Activated T-cell treated with anti-CD3 and anti-CD28 coated beads for 24 hours (primary cell): ENCODE data around the gene ZCCHC8.
"Not testable (repeated sequence)": the region's sequence is repeated elsewhere in the genome, so short reads cannot be mapped to it uniquely, and the experiment has no call there.

ENCODE experiments used
- DNase-seq: peaks from one replicate; pipeline ENCODE4 v3.0.0-alpha.2; 2020; ENCODE audit warnings: low read depth

Gene ZCCHC8

DNA sequence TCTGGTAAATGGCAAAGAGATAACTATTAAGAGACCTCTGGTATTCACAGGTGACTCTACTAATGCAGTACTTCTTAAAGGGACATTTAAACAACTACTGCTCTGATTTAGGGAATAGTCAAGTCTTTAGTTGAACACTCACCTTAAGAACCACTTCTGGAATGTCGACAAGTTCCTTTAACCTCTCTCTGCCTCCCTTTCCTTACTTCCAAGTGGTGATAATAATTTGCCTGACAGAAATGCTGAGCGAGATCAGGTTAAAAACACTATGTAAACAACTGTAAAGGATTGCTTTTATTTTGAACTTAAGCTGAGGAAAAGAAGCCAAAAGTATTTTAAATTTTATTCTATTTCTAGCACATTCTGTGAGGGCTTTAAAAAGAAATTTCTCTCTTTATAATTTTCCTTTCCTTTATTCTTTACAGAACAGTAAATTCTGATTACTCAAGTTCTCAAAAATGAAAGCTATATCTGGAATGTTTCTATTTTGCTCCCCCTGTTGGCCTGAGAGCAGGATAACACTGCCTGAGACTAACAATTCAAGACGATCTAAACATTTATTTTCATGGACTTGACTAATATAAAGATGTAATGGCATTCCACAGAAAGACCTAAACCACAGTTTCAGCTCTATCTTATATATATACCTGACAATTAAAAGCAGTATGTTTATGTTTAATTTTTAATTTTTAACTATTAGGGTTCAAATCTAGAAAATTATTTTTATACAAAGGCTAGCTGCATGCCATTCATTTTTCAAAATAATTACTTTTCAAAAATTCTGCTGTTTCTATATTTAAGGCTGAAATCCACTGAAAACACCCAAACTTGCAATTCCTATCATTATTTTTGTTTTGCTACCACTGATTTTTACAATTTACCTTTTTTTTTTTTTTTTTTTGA is 29.2 kb downstream of the ZCCHC8 start:
- DNase-seq = no peak

DNA sequence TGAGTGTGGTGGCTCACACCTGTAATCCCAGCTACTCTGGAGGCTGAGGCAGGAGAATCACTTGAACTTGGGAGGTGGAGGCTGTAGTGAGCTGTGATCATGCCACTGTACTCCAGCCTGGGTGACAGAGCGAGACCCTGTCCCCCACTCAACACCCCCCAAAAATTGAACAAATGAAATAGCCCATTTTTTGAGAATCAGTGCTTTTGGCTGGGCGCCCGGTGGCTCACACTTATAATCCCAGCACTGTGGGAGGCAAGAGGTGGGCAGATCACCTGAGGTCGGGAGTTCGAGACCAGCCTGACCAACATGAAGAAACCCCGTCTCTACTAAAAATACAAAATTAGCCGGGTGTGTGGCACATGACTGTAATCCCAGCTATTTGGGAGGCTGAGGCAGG is 30.2 kb downstream of the ZCCHC8 start:
- DNase-seq = not testable (repeated sequence)

DNA sequence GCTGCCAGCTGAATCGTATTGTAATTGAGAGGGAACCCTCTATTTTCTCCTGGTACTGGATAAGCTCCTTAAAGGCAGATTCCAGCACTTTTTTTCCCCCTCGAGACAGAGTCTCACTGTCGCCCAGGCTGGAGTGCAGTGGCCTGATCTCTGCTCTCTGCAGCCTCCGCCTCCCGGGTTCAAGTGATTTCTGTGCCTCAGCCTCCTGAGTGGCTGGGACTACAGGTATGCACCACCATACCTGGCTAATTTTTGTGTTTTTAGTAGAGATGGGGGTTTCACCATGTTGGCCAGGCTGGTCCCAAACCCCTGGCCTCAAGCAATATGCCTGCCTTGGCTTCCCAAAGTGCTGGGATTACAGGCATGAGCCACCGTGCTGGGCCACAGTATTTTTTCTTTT is 30.9 kb downstream of the ZCCHC8 start:
- DNase-seq = not testable (repeated sequence)

- no peak for DNase-seq
These were observed 32.7 kb downstream of the ZCCHC8 start for GRCh38 chr12:122467983-122468382.

- not testable (repeated sequence) for DNase-seq
These were observed 36.3 kb downstream of the ZCCHC8 start for GRCh38 chr12:122464317-122465042.

DNA sequence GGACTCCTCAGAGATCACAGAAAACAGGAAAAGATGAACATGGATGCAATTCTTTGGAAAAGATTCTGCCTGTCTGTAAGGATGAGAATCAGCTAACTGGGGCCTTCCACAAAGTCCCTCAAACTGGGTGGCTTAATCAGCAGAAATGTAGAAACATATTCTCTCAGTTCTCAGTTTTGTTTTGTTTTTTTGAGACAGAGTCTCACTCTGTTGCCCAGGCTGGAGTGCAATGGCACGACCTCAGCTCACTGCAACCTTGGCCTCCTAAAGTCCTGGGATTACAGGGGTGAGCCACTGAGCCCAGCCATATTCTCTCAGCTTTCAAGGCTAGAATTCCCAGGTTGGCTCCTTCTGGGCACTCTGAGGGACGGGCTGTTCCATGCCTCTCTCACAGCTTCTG is 40.1 kb downstream of the ZCCHC8 start:
- no peak for DNase-seq

DNA sequence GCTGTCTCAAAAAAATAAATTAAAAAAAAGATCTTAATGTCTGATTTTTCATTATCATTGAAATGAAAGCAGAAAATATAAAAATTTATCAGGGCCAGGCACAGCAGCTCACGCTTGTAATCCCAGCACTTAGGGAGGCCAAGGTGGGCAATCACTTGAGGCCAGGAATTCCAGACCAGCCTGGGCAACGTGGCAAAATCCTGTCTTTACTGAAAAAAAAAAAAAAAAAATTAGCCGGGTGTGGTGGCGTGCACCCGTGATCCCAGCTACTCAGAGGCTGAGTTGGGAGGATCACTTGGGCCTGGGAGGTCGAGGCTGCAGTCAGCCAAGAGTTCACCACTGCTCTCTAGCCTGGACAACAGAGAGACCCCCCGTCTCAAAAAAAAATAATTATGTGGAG is 40.7 kb downstream of the ZCCHC8 start:
- no peak for DNase-seq

- DNase-seq = no peak
These were observed 41.5 kb downstream of the ZCCHC8 start for GRCh38 chr12:122459211-122459610.

DNA sequence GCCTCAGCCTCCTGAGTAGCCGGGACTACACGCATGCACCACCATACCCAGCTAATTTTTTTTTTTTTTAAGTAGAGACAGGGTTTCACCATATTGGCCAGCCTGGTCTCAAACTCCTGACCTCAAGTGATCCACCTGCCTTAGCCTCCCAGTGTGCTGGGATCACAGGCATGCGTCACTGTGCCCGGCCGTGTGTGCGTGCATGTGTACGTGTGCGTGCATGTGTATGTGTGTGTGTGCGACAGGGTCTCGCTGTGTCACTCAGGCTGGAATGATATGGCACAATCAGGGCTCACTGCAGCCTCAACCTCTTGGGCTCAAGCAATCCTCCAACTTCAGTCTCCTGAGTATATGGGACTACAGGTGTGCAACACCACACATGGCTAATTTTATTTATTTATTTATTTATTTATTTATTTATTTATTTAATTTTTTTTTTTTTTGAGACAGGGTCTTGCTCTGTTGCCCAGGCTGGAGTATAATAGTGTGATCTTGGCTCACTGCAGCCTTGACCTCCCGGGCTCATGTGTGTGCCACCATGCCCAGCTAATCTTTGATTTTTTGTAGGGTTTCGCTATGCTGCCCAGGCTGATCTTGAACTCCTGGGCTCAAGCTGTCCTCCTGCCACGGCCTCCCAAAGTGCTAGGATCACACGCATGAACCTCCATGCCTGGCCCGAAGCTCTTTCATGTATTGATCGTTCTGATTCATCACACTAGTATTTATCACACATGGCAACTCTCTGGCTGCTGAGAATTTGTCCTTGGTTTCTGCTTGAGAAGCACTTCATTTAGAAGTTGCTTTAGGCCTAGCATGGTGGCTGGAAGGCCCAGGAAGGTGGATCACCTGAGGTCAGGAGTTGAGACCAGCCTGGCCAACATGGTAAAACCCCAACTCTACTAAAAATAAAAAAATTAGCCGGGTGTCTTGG is 42.4 kb downstream of the ZCCHC8 start:
- DNase-seq = no peak

- DNase-seq = no peak
These were observed 43.1 kb downstream of the ZCCHC8 start for GRCh38 chr12:122457627-122458026.

DNA sequence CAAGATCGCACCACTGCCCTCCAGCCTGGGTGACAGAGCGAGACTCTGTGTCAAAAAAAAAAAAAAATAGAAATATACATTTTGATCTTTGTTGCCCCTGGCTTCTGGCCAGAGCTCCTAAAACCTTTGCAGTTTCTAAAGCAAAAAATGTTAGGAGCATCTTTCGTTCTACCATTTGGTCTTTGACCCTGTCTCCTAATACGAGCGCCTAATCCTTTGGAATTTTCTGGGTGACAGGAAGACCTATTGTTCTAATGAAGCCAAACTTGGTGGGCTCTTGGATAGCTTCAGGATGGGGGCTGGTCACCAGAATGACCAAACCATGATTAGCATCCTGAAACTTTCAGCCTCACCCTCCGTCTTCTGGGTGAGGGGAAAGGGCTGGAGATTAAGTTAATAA is 46.0 kb downstream of the ZCCHC8 start:
- DNase-seq = no peak

DNA sequence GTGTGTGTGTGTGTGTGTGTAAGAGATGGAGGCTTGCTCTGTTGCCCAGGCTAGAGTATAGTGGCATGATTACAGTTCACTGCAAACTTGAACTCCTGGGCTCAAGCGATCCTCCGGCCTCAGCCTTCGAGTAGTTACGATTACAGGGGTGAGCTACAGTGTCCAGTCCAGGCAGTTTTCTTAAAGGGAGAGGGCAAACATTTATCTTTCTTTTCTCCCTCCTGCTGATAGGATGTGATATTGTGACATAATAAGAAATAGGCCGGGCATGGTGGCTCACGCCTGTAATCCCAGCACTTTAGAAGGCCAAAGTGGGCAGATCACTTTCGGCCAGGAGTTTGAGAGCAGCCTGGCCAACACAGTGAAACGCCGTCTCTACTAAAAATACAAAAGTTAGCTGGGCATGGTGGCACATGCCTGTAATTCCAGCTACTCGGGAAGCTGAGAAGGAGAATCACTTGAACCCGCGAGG is 46.4 kb downstream of the ZCCHC8 start:
- DNase-seq = no peak

GRCh38 chr12:122452701-122453285 is 47.9 kb downstream of the ZCCHC8 start:
- DNase-seq = no peak

DNA sequence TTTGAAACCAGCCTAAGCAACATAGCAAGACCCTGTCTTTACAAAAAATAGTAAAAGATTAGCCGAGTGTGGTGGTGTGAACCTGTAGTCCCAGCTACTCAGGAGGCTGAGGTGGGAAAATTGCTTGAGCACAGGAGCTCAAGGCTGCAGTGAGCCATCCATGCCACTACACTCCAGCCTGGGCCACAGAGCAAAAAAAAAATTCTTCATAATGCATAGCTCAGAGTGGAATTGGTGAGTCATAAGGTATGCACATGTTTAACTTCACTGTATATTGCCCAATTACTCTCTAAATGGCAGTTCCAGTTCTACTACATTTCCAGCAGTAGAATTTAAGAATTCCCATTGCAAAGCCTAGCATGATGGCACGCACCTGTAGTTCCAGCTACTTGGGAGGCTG is 51.4 kb downstream of the ZCCHC8 start:
- DNase-seq = no peak

DNA sequence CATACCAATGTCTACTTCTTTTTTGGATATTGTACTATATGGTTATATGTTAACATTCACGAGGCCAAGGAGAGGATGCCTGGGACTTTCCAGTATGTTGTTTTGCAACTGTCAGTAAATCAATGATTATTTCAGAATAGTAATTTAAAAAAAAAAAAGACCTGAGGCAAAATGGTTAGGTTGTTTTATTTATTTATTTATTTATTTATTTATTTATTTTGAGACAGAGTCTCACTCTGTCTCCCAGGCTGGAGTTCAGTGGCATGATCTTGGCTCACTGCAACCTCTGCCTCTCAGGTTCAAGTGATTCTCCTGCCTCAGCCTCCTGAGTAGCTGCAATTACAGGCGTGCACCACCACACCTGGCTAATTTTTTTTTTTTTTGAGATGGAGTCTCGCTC is 52.9 kb downstream of the ZCCHC8 start:
- not testable (repeated sequence) for DNase-seq

DNA sequence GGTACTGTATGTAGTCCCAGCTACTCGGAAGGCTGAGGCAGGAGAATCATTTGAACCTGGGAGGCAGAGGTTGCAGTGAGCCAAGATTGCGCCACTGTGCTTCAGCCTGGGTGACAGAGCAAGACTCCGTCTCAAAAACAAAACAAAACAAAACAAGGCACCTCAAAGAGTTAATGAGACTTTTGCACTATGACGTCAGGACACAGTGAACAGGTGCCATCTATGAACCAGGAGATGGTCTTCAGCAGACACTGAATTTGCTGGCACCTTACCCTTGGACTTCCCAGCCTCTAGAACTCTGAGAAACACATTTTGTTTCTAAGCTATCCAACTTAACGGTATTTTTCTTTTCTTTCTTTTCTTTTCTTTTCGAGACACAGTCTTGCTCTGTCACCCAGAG is 54.3 kb downstream of the ZCCHC8 start:
- DNase-seq = not testable (repeated sequence)

- not testable (repeated sequence) for DNase-seq
These were observed 56.7 kb downstream of the ZCCHC8 start for GRCh38 chr12:122444071-122444470.

GRCh38 chr12:122438822-122439221 is 61.9 kb downstream of the ZCCHC8 start:
- not testable (repeated sequence) for DNase-seq

- DNase-seq = no peak
These were observed 63.0 kb downstream of the ZCCHC8 start for GRCh38 chr12:122437656-122438121.

DNA sequence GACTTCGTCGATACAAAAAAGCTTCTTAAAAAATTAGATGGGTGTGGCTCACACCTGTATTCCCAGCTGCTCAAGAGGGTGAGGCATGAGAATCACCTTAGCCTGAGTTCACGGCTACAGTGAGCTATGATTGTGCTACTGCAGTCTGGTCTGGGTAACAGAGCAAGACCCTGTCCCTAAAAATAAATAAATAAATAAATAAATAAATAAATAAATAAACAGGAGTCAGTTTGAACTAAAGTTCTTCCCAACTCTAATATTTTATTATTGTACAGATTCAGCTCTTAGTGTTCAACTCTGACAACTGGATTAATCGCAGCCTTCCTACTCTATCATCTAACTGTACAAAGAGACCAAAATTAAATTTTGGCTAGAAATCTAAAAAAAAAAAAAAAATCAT is 65.5 kb downstream of the ZCCHC8 start:
- DNase-seq = no peak

DNA sequence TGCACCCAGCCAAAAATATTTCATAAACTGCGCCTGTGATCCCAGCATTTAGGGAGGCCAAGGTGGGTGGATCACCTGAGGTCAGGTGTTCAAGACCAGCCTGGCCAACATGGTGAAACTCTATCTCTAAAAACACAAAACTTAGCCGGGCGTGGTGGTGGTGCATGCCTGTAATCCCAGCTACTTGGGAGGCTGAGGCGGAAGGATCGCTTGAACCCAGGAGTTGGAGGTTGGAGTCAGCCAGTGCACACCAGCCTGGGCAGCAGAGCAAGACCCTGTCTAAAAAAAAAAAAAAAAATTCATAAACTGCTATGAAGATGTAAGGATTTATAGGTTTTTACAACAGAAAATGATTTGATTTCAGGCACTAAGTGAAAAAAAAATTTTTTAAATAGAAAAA is 71.7 kb downstream of the ZCCHC8 start:
- DNase-seq = not testable (repeated sequence)
